ENCODE results near the gene NKAIN2. TPM values are rescaled to one million over a fixed set of nuclear protein-coding genes. Genes with fewer than 3 reads are reported as not detected.

Gene NKAIN2
- polyA plus RNA-seq, 1 of the 3 experiments (the other 2 are of a cell fraction) = not detected

- no peaks in the 10 kb centered on the region for H3K4me1 ChIP-seq (ENCODE audit: control insufficient read depth in 1 of 2, insufficient read depth in 2 of 2, low read depth in 1 of 2, low read length in 1 of 2)
- no peaks in the 10 kb centered on the region for H3F3A ChIP-seq (replicated peaks; ENCODE audit: insufficient read depth)
- no peaks in the 10 kb centered on the region for H3K36me3 ChIP-seq (replicated peaks in 1 of 2; ENCODE audit: control insufficient read depth in 1 of 2, insufficient read depth in 2 of 2, low read length in 1 of 2)
- no peaks in the 10 kb centered on the region for H3K79me2 ChIP-seq (ENCODE audit: insufficient read depth)
- no peak overlapping the region for H3K4me2 ChIP-seq
- TF ChIP-seq MXI1 (IDR thresholded peaks at IDR 0.05; ENCODE audit: low read depth, low read length) = no peak
- TF ChIP-seq EP300 (IDR thresholded peaks at IDR 0.05; ENCODE audit: borderline replicate concordance in 1 of 2, low read depth in 1 of 2, low read length in 1 of 2) = no peak
- no peak for TF ChIP-seq ZBTB33 (IDR thresholded peaks at IDR 0.05; ENCODE audit: borderline replicate concordance, low read depth)
- no peak for TF ChIP-seq USF2 (IDR thresholded peaks at IDR 0.05; ENCODE audit: borderline replicate concordance, low read depth, low read length)
- TF ChIP-seq USF1 (IDR thresholded peaks at IDR 0.05; ENCODE audit: borderline replicate concordance, low read depth) = no peak
- no peak for TF ChIP-seq IRF3 (IDR thresholded peaks at IDR 0.05; ENCODE audit: low read depth, low read length)
- no peak for TF ChIP-seq MEF2A (IDR thresholded peaks at IDR 0.05; ENCODE audit: borderline replicate concordance, low read depth)
- no peak for TF ChIP-seq TAF1 (IDR thresholded peaks at IDR 0.05; ENCODE audit: borderline replicate concordance, low read depth, low read length)
- TF ChIP-seq FOSL2 (IDR thresholded peaks at IDR 0.05; ENCODE audit: borderline replicate concordance, low read depth) = no peak
- TF ChIP-seq EZH2phosphoT487 (IDR thresholded peaks at IDR 0.05; ENCODE audit: borderline replicate concordance, low read depth) = no peak
- TF ChIP-seq RAD21 (IDR thresholded peaks at IDR 0.05; ENCODE audit: low read length) = no peak
- TF ChIP-seq REST (IDR thresholded peaks at IDR 0.05; ENCODE audit: low read depth, low read length) = no peak
- TF ChIP-seq ELF1 (IDR thresholded peaks at IDR 0.05) = no peak
- TF ChIP-seq RCOR1 (IDR thresholded peaks at IDR 0.05; ENCODE audit: low read length) = no peak
- no peak for TF ChIP-seq SIN3A (IDR thresholded peaks at IDR 0.05; ENCODE audit: borderline replicate concordance, low read depth, low read length)
- TF ChIP-seq TCF12 (IDR thresholded peaks at IDR 0.05) = no peak
- TF ChIP-seq NFIC (IDR thresholded peaks at IDR 0.05; ENCODE audit: borderline replicate concordance) = no peak
- no peak for TF ChIP-seq RFX5 (IDR thresholded peaks at IDR 0.05; ENCODE audit: low read length)
- DNase-seq = no peak
- CTCF ChIA-PET = interaction anchor here (1.2 kb wide), 1 partner anchor 12 kb away, joined by 3 read pairs; no protein-coding TSS in a partner anchor
- H3K9ac ChIP-seq = no peak overlapping the region
- no peaks in the 10 kb centered on the region for H3K9me2 ChIP-seq
- H3K27me3 ChIP-seq (ENCODE audit: insufficient read depth) = no peaks in the 10 kb centered on the region
- no peak overlapping the region for H2AFZ ChIP-seq (ENCODE audit: low read depth)
- H3K9me3 ChIP-seq = no peaks in the 10 kb centered on the region
- POLR2A ChIA-PET = no interaction called here
- no peak overlapping the region for H3K27ac ChIP-seq (ENCODE audit: low read depth in 2 of 2, low read length in 1 of 2)
- H4K20me1 ChIP-seq (ENCODE audit: insufficient read depth) = no peaks in the 10 kb centered on the region
- H3K4me3 ChIP-seq (ENCODE audit: low read depth in 2 of 2, low read length in 1 of 2) = no peak overlapping the region
These were observed 251.7 kb downstream of the NKAIN2 start for GRCh38 chr6:124055395-124055794.

Data from SK-N-SH (cell line).